H9 (cell line): Measurements from ENCODE around the gene PNRC2. TPM values are rescaled to one million over a fixed set of nuclear protein-coding genes. Genes with fewer than 3 reads are reported as not detected.

Experiments
- DNase-seq: peaks from one replicate; pipeline ENCODE4 v3.0.0-alpha.2; 2017
- H2AFZ ChIP-seq: one replicate; pipeline ENCODE4 v1.6.1; 2013; ENCODE audit warnings: mild to moderate bottlenecking, low read length, control low read depth, moderate library complexity
- H2AK5ac ChIP-seq: 2 replicates; pipeline ENCODE4 v1.6.1; 2013; ENCODE audit warnings: low read length, control low read depth, mixed read lengths; ENCODE audit not compliant: insufficient read length
- H2BK120ac ChIP-seq: one replicate; pipeline ENCODE4 v1.6.1; 2013; ENCODE audit warnings: low read depth, mild to moderate bottlenecking, low read length, control low read depth, inconsistent platforms; ENCODE audit not compliant: poor library complexity, severe bottlenecking
- H2BK12ac ChIP-seq: 2 replicates; pipeline ENCODE4 v1.6.1; 2013; ENCODE audit warnings: low read length, control low read depth, mixed read lengths, low read depth; ENCODE audit not compliant: insufficient read length
- H2BK15ac ChIP-seq: 2 replicates; pipeline ENCODE4 v1.6.1; 2013; ENCODE audit warnings: low read depth, low read length, control low read depth
- H2BK20ac ChIP-seq: one replicate; pipeline ENCODE4 v1.6.1; 2013; ENCODE audit warnings: low read depth, mild to moderate bottlenecking, low read length, control low read depth, inconsistent platforms; ENCODE audit not compliant: poor library complexity, severe bottlenecking
- H2BK5ac ChIP-seq: 2 replicates; pipeline ENCODE4 v1.6.1; 2013; ENCODE audit warnings: low read length, control low read depth, mixed read lengths; ENCODE audit not compliant: insufficient read length
- H3K14ac ChIP-seq: 2 replicates; pipeline ENCODE4 v1.6.1; 2013; ENCODE audit warnings: low read length, control low read depth; ENCODE audit not compliant: insufficient read depth
- H3K18ac ChIP-seq: 2 replicates; pipeline ENCODE4 v1.6.1; 2013; ENCODE audit warnings: low read depth, mild to moderate bottlenecking, mixed read lengths, low read length, control low read depth; ENCODE audit not compliant: insufficient read length
- H3K23ac ChIP-seq: 2 replicates; pipeline ENCODE4 v1.6.1; 2013; ENCODE audit warnings: low read length, control low read depth, mixed read lengths, low read depth; ENCODE audit not compliant: insufficient read length
- H3K23me2 ChIP-seq: 2 replicates; pipeline ENCODE4 v1.6.1; 2013; ENCODE audit warnings: low read depth, mild to moderate bottlenecking, mixed read lengths, low read length, control low read depth; ENCODE audit not compliant: insufficient read length, poor library complexity, severe bottlenecking
- H3K27ac ChIP-seq: 2 replicates; pipeline ENCODE4 v1.5.1; 2013; ENCODE audit warnings: low read length, control low read depth, mixed read lengths, low read depth; ENCODE audit not compliant: insufficient read length
- H3K27me3 ChIP-seq: 2 replicates; pipeline ENCODE4 v1.6.1; 2013; ENCODE audit warnings: low read length, control low read depth, inconsistent platforms; ENCODE audit not compliant: insufficient read depth
- H3K4ac ChIP-seq: 2 replicates; pipeline ENCODE4 v1.6.1; 2013; ENCODE audit warnings: low read depth, mild to moderate bottlenecking, control low read depth, inconsistent platforms, low read length, moderate library complexity
- H3K4me1 ChIP-seq: 2 replicates; pipeline ENCODE4 v1.6.1; 2013; ENCODE audit warnings: low read length, control low read depth, inconsistent platforms; ENCODE audit not compliant: insufficient read depth
- H3K4me2 ChIP-seq: 2 replicates; pipeline ENCODE4 v1.6.1; 2013; ENCODE audit warnings: low read length, control low read depth, mixed read lengths; ENCODE audit not compliant: insufficient read length, insufficient read depth
- H3K56ac ChIP-seq: 2 replicates; pipeline ENCODE4 v1.6.1; 2013; ENCODE audit warnings: low read depth, mild to moderate bottlenecking, mixed read lengths, low read length, control low read depth; ENCODE audit not compliant: insufficient read length
- H3K79me1 ChIP-seq: 2 replicates; pipeline ENCODE4 v1.6.1; 2013; ENCODE audit warnings: low read depth, mild to moderate bottlenecking, moderate library complexity, low read length, control low read depth, inconsistent platforms; ENCODE audit not compliant: insufficient read depth, poor library complexity, severe bottlenecking
- H3K79me2 ChIP-seq: 2 replicates; pipeline ENCODE4 v1.6.1; 2013; ENCODE audit warnings: low read length, control low read depth, inconsistent platforms; ENCODE audit not compliant: insufficient read depth
- H3K9ac ChIP-seq: 2 replicates; pipeline ENCODE4 v1.6.1; 2013; ENCODE audit warnings: low read length, control low read depth, mixed read lengths; ENCODE audit not compliant: insufficient read length; ENCODE audit errors: extremely low read depth
- H3K9me3 ChIP-seq: one replicate; pipeline ENCODE4 v1.6.1; 2013; ENCODE audit warnings: low read depth, low read length, inconsistent platforms; ENCODE audit not compliant: control insufficient read depth
- H3T11ph ChIP-seq: one replicate; pipeline ENCODE4 v1.6.1; 2013; ENCODE audit warnings: mild to moderate bottlenecking, low read length, control low read depth, inconsistent platforms
- H4K20me1 ChIP-seq: one replicate; pipeline ENCODE4 v1.6.1; 2013; ENCODE audit not compliant: control insufficient read depth, insufficient read length, insufficient read depth
- H4K5ac ChIP-seq: 2 replicates; pipeline ENCODE4 v1.6.1; 2013; ENCODE audit warnings: low read depth, mild to moderate bottlenecking, mixed read lengths, low read length, control low read depth; ENCODE audit not compliant: insufficient read length
- H4K8ac ChIP-seq: replicated peaks from 2 replicates; pipeline ENCODE4 v1.6.1; 2013; ENCODE audit warnings: low read length, control low read depth, mixed read lengths, low read depth; ENCODE audit not compliant: insufficient read length
- H4K91ac ChIP-seq: 2 replicates; pipeline ENCODE4 v1.6.1; 2013; ENCODE audit warnings: low read depth, mild to moderate bottlenecking, moderate library complexity, mixed read lengths, low read length, control low read depth; ENCODE audit not compliant: insufficient read length
- H3K27ac Mint-ChIP-seq, 3 experiments: 2 replicates in 2 of 3; 3 replicates in 1 of 3; pipeline ENCODE4 v1.8.0; 2020 to 2021; ENCODE audit warnings: mixed read lengths in 3 of 3, mild to moderate bottlenecking in 1 of 3, moderate library complexity in 1 of 3
- H3K27me3 Mint-ChIP-seq: 2 replicates; pipeline ENCODE4 v1.8.0; 2021; ENCODE audit warnings: low read depth, mild to moderate bottlenecking, moderate library complexity, mixed read lengths
- H3K36me3 Mint-ChIP-seq, 3 experiments: 2 replicates in 2 of 3; 3 replicates in 1 of 3; pipeline ENCODE4 v1.8.0; 2020 to 2021; ENCODE audit warnings: low read depth in 3 of 3, mixed read lengths in 3 of 3; ENCODE audit not compliant: insufficient read depth in 1 of 3
- H3K4me1 Mint-ChIP-seq, 2 experiments: 2 replicates each; pipeline ENCODE4 v1.8.0; 2020; ENCODE audit warnings: mixed read lengths in 2 of 2
- H3K4me3 Mint-ChIP-seq, 2 experiments: 2 replicates in 1 of 2; 3 replicates in 1 of 2; pipeline ENCODE4 v1.8.0; 2020 to 2021; ENCODE audit warnings: mild to moderate bottlenecking in 2 of 2, mixed read lengths in 2 of 2, moderate library complexity in 1 of 2
- H3K9me3 Mint-ChIP-seq, 2 experiments: 2 replicates in 1 of 2; 3 replicates in 1 of 2; pipeline ENCODE4 v1.8.0; 2020; ENCODE audit warnings: mild to moderate bottlenecking in 2 of 2, mixed read lengths in 2 of 2, moderate library complexity in 1 of 2
- WGBS: extraction: QIAGEN DNeasy Blood & Tissue Kit; methylation state at CpG from one replicate; pipeline ENCODE4 v1.1.7; 2013; ENCODE audit warnings: missing lambda C conversion rate, low lambda C conversion rate, mixed read lengths; ENCODE audit not compliant: insufficient read length; ENCODE audit errors: extremely low coverage; 5-methylcytosine and 5-hydroxymethylcytosine counted together
- total RNA-seq: library from RNA; stranded (reverse); gene quantifications from 2 replicates; pipeline ENCODE4 v1.2.1, GENCODE V29; 2021
- TF ChIP-seq, protein P1 (sequence below): fragments of 200-600 bp; sonication (generic); conservative IDR thresholded peaks from 3 replicates; pipeline ENCODE4 v1.8.0; 2021; ENCODE audit warnings: antibody characterized with exemption, mild to moderate bottlenecking

The PNRC2 gene
- total RNA-seq, 1 experiment from 2014 or later, result 87.6 TPM

DNA sequence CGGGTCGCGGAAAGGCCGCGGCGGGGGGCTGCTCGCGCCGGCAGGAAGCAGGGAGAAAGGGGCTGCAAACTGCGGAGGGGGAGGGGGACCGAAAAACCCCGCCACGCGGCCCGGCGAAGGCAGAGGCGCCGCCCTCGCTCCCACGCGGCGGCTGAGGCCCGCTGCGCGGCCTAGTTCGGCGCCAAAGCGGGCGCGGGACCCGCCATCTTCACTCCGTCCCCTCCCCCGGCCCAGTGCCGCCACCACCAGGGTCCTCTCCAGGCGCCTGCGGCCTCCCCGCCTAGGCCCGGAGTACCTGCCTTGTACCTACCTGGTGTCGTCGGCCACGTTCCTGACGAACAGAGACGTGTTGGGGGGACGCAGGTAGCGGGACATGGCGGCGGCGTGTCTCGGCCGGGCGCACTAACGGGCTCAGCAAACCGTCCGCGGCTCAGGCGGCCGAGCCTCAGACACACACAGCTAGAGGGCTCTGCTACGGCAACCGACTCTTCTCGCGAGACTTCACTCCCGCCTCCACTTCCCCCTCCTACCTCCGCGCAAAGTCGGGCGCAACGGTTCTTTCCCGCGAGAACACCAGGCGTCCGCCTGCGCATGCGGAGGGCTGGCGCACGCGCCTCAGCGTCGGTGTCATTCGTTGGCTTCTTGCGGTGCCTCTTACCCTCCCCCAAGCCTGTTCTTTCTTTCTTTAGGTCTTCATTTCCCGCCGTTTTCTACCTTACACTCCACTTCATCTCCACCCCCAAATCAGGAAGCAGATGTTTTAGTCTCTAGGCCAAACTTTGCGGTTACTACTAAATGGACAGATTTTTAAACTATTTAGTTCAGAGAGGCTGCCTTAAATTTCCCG is 20.5 kb downstream of the PNRC2 start, which contains the start of gene SRSF10:
SRSF10 (minus strand) TSS at position 447 of the 847 bp plus-strand sequence; CDS start at position 375, 72 bp downstream.
- H3K27ac Mint-ChIP-seq, result peak within 1 kb of the TSS; percentile 99
- H4K20me1 ChIP-seq, result no peaks in the 10 kb centered on the region
- TF ChIP-seq, protein P1, sequence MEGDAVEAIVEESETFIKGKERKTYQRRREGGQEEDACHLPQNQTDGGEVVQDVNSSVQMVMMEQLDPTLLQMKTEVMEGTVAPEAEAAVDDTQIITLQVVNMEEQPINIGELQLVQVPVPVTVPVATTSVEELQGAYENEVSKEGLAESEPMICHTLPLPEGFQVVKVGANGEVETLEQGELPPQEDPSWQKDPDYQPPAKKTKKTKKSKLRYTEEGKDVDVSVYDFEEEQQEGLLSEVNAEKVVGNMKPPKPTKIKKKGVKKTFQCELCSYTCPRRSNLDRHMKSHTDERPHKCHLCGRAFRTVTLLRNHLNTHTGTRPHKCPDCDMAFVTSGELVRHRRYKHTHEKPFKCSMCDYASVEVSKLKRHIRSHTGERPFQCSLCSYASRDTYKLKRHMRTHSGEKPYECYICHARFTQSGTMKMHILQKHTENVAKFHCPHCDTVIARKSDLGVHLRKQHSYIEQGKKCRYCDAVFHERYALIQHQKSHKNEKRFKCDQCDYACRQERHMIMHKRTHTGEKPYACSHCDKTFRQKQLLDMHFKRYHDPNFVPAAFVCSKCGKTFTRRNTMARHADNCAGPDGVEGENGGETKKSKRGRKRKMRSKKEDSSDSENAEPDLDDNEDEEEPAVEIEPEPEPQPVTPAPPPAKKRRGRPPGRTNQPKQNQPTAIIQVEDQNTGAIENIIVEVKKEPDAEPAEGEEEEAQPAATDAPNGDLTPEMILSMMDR, result no peak; the same call in 2 of the 3 replicates
- H4K8ac ChIP-seq, result peak within 1 kb of the TSS; percentile 79
- H2BK15ac ChIP-seq, result no peak within 1 kb of the TSS; the same call in 1 of the 2 replicates
- H3K23ac ChIP-seq, result no peak within 1 kb of the TSS
- H2BK20ac ChIP-seq, result no peak within 1 kb of the TSS
- peak within 1 kb of the TSS; percentile 92 to 94 for H3K4me3 Mint-ChIP-seq
- peak within 1 kb of the TSS; percentile 16 for H2BK12ac ChIP-seq
- peaks cover 44% of the 10 kb centered on the region for H3K79me2 ChIP-seq
- H2BK120ac ChIP-seq, result peak within 1 kb of the TSS; percentile 90
- H3K56ac ChIP-seq, result peak within 1 kb of the TSS; percentile 31
- H4K91ac ChIP-seq, result peak within 1 kb of the TSS; percentile 98
- H2AFZ ChIP-seq, result no peak within 1 kb of the TSS
- DNase-seq, result peak; percentile 99
- peak within 1 kb of the TSS; percentile 8 for H3T11ph ChIP-seq
- H3K9me3 ChIP-seq, result no peaks in the 10 kb centered on the region
- H3K9ac ChIP-seq, result peak within 1 kb of the TSS; percentile 98
- H3K27me3 ChIP-seq, result no peaks in the 10 kb centered on the region
- H2BK5ac ChIP-seq, result peak within 1 kb of the TSS; percentile 75
- peaks cover 34 to 50% of the 10 kb centered on the region in 2 experiments for H3K4me1 Mint-ChIP-seq
- peaks cover 2% of the 10 kb centered on the region; the same call in 1 of the 2 replicates for H3K4me1 ChIP-seq
- H3K14ac ChIP-seq, result peak within 1 kb of the TSS; percentile 100
- H3K27me3 Mint-ChIP-seq, result peaks cover 1% of the 10 kb centered on the region; the same call in 1 of the 2 replicates
- peak within 1 kb of the TSS; percentile 98 for H3K27ac ChIP-seq
- H3K9me3 Mint-ChIP-seq, result peaks cover 0 to 3% of the 10 kb centered on the region in 2 experiments; a peak in 1 of 5 replicates
- H3K23me2 ChIP-seq, result no peaks in the 10 kb centered on the region
- H3K79me1 ChIP-seq, result no peaks in the 10 kb centered on the region
- H3K18ac ChIP-seq, result peak within 1 kb of the TSS; percentile 100
- WGBS, result no CpG with 5 or more reads among the region's 84 CpGs
- H3K4ac ChIP-seq, result peak within 1 kb of the TSS; percentile 57; the same call in 1 of the 2 replicates
- peak within 1 kb of the TSS; percentile 98 for H4K5ac ChIP-seq
- H3K36me3 Mint-ChIP-seq, result peaks cover 17 to 43% (median 41%) of the 10 kb centered on the region in 3 experiments
- H3K4me2 ChIP-seq, result peak within 1 kb of the TSS; percentile 70
- peak within 1 kb of the TSS; percentile 91 for H2AK5ac ChIP-seq
